Heart left ventricle (tissue), 13 donors: Measurements from ENCODE around the gene CTNNA3.

Experiments used
- POLR2A ChIP-seq, 2 donors: fragments of 450-650 bp; IDR thresholded peaks; one replicate each; pipeline ENCODE4 v1.6.1; 2017; ENCODE audit warnings: antibody characterized with exemption in 2 of 2, mild to moderate bottlenecking in 2 of 2, moderate library complexity in 2 of 2
- TF ChIP-seq, protein P1 (sequence below), 12 donors: fragments of 200-600 bp; sonication (generic) in 4 of 12; IDR thresholded peaks; one replicate each; pipeline versions ENCODE4 v1.5.0 to v1.8.0; 2018 to 2022; ENCODE audit warnings: antibody characterized with exemption in 12 of 12, mild to moderate bottlenecking in 5 of 12
- donor health status: ischemic (EF 13 %, LVEDD 7.1; RV severe dilation, severe dysfunction).
- donor health status: DM: no; HTN: yes; CAD: no.
- donor health status: DM: no; HTN: no; CAD: no.
- donor health status: ischemic (EF 25% LVEDD 6.9; RV normal size, moderate dysfunction).
- donor health status: ischemic (EF 25% LVEDD 5.7; RV mildly dilated, moderate dysfunction).
- donor health status: ischemic (EF 35%, LVEDD 5.7; RV mildly dilated, moderate dysfunction).
- donor health status: nonischemic (EF 11% LVEDD 7.7; RV severe dilation, severe dysfunction).
- donor health status: DM: yes; HTN: yes; CAD: no.
- donor health status: PGD.
- donor health status: ischemic (EF 29% LVEDD 5.4; RV normal size, mild dysfunction).
- donor health status: nonischemic (EF 23%, LVEDD 6.1; RV moderate dilation, normal function).

DNA sequence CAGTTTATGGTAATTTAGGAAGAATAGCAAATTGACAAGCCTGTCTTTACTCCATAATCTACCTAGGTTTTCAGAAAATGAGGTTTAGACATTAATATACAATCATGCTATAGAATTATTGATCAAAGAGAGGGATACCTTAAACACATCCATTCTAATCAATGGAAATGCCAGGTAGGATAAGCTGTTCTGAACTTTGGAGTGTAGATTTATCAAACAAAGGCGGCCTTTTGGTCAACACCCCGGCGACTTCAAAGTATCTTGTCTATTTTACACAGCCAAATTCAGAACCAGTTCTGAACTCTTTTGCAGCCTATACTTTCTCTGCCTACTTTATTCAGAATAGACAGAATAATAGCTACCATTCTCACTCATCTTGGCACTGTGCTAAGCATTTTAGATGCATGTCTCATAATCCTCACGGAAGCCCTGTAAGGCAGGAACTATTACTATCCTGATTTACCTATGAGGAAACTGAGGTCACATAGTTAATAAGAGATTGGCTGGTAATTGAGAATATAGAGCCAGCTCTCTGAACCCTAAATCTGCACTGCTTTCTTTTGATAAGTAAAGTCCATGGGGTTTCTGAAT, 1412.0 kb downstream of the CTNNA3 start:
- TF ChIP-seq, protein P1, sequence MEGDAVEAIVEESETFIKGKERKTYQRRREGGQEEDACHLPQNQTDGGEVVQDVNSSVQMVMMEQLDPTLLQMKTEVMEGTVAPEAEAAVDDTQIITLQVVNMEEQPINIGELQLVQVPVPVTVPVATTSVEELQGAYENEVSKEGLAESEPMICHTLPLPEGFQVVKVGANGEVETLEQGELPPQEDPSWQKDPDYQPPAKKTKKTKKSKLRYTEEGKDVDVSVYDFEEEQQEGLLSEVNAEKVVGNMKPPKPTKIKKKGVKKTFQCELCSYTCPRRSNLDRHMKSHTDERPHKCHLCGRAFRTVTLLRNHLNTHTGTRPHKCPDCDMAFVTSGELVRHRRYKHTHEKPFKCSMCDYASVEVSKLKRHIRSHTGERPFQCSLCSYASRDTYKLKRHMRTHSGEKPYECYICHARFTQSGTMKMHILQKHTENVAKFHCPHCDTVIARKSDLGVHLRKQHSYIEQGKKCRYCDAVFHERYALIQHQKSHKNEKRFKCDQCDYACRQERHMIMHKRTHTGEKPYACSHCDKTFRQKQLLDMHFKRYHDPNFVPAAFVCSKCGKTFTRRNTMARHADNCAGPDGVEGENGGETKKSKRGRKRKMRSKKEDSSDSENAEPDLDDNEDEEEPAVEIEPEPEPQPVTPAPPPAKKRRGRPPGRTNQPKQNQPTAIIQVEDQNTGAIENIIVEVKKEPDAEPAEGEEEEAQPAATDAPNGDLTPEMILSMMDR (IDR thresholded peaks at IDR 0.05), result no peak
- TF ChIP-seq POLR2A (IDR thresholded peaks at IDR 0.05), result no peak
